Measurements from ENCODE around the gene ATF7IP2.
"Not testable (repeated sequence)": the region's sequence is repeated elsewhere in the genome, so short reads cannot be mapped to it uniquely, and the experiment has no call there.

The ATF7IP2 gene

GRCh38 chr16:10408824-10409381 lies 23.0 kb downstream of the ATF7IP2 start:
- Histone ChIP-seq H3K4me3 (ENCODE audit: low read depth, low read length) (no peak overlapping the region), H3K36me3 (no peaks in the 10 kb centered on the region), H3K4me1 (no peaks in the 10 kb centered on the region), H3K9me3 (no peaks in the 10 kb centered on the region), H3K27me3 (no peaks in the 10 kb centered on the region)
- DNase-seq = no peak
- TF ChIP-seq CTCF (IDR thresholded peaks at IDR 0.05; ENCODE audit: low read depth, low read length) = no peak

GRCh38 chr16:10409713-10410112 lies 23.9 kb downstream of the ATF7IP2 start:
- H3K9me3 ChIP-seq; H3K4me3 ChIP-seq (ENCODE audit: low read depth, low read length): not testable (repeated sequence)

DNA sequence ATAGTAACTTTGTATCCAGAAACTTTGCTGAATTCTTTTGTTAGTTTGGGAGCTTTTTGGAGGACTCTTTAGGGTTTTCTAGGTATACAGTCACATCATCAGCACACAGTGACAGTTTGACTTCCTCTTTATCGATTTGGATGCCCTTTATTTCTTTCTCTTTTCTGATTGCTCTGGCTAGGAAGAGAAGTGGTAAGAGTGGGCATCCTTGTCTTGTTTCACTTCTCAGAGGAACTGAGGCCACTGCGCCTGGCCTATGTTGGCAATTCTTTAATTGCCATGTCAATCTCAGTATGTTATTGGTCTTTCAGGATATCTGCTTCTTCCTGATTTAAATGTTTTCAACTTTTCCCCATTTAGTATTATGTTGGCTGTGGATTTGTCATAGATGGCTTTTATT lies 24.6 kb downstream of the ATF7IP2 start:
- Histone ChIP-seq H3K4me1 (no peaks in the 10 kb centered on the region), H3K4me3 (ENCODE audit: low read depth, low read length) (no peak overlapping the region), H3K27me3 (no peaks in the 10 kb centered on the region), H3K36me3 (no peaks in the 10 kb centered on the region), H3K9me3 (no peaks in the 10 kb centered on the region)
- no peak for TF ChIP-seq CTCF (IDR thresholded peaks at IDR 0.05; ENCODE audit: low read depth, low read length)
- no peak for DNase-seq

More at GRCh38 chr16:10409713-10410112, 23.9 kb downstream of the ATF7IP2 start:
- not testable (repeated sequence) for H3K4me1 ChIP-seq, H3K27me3 ChIP-seq, H3K36me3 ChIP-seq, DNase-seq

GRCh38 chr16:10412935-10413601 lies 27.2 kb downstream of the ATF7IP2 start:
- Histone ChIP-seq H3K4me1 (no peaks in the 10 kb centered on the region), H3K27me3 (no peaks in the 10 kb centered on the region), H3K9me3 (no peaks in the 10 kb centered on the region), H3K36me3 (no peaks in the 10 kb centered on the region), H3K4me3 (ENCODE audit: low read depth, low read length) (no peak overlapping the region)
- no peak for TF ChIP-seq CTCF (IDR thresholded peaks at IDR 0.05; ENCODE audit: low read depth, low read length)
- no peak for DNase-seq

- not testable (repeated sequence) for H3K27me3 ChIP-seq; H3K9me3 ChIP-seq; H3K36me3 ChIP-seq; DNase-seq; H3K4me1 ChIP-seq; H3K4me3 ChIP-seq (ENCODE audit: low read depth, low read length)
Measured at GRCh38 chr16:10418204-10418603, 32.3 kb downstream of the ATF7IP2 start.

DNA sequence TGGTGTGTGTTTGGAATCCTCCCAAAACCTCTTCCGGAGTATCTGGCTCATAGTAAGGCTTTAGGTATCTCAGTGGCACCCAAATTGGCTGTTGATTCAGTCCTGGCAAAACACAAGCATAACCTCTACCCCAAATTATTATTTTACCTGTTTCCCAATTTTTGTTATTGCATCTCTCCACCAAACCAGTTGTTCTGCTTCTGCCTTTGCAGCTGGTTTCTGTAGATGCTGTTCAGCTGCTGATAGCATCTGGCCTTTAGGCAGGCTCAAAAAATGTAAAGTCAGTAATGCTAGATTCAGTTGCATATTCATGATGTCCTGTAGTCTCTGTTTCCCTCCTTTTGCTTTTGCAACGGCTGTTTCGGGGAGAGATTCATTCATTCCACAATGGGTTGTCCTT lies 33.8 kb downstream of the ATF7IP2 start:
- DNase-seq = no peak
- Histone ChIP-seq H3K4me3 (ENCODE audit: low read depth, low read length) (no peak overlapping the region), H3K9me3 (no peaks in the 10 kb centered on the region), H3K36me3 (no peaks in the 10 kb centered on the region), H3K4me1 (no peaks in the 10 kb centered on the region), H3K27me3 (no peaks in the 10 kb centered on the region)
- no peak for TF ChIP-seq CTCF (IDR thresholded peaks at IDR 0.05; ENCODE audit: low read depth, low read length)

- Histone ChIP-seq H3K4me3 (ENCODE audit: low read depth, low read length) (no peak overlapping the region), H3K36me3 (no peaks in the 10 kb centered on the region), H3K4me1 (no peaks in the 10 kb centered on the region), H3K27me3 (no peaks in the 10 kb centered on the region), H3K9me3 (no peaks in the 10 kb centered on the region)
- no peak for TF ChIP-seq CTCF (IDR thresholded peaks at IDR 0.05; ENCODE audit: low read depth, low read length)
- DNase-seq = no peak
Measured at GRCh38 chr16:10421596-10421995, 35.7 kb downstream of the ATF7IP2 start.
